NK-92 (cell line): ENCODE results near the gene CFAP91.

Experiments
- DNase-seq: peaks from one replicate; lab custom pipeline; 2025; ENCODE audit not compliant: unreplicated experiment; lab: John Stamatoyannopoulos, UW

CFAP91 gene

DNA sequence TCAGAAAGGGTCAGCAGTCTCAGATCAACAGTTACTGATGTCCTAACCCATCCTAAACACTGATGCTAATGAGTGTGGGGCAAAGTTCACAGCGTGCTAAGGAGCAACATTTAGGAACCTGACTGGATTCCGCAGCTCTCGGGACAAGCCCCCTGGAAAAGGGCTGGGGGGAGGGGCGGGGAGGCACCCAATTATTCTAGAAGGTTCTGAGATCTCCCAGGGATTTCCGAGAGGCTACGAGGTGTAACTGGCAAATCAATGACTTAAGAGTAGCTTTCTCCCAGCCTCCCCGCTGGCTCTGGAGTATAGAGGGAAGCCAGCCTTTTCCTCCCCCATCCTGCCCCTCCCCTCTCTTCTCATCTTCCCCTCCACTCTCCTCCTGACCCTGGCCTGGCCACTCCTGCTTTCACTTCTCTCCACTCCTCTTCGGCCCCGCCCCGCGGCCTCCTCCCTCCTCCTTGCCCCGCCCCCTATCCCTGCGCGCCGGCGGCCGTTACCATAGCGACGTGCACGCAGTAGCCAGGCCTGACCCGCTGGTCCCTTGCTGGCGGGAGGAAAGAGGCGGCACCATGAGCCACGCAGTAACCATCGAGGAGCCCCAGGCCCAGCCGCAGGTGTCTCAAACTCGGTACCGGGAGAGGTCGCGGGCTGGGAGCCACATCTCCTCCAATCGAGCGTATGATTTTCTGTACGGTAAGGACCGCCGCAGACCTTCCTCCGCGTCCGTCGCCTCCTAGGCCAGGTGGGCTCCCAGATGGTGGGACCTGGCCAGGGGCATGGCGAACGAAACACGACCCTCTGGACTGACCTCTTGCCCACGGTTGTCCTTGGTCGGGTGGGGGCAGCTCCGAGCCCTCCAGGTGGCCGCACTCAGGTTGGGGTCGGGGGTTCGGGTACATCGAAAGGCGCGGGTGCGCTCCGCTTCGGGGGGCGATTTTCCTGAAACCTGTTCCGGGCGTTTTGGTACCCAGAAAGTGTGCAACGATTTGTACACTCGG, at the start of gene CFAP91:
CFAP91 (plus strand) TSS at position 493 of the 998 bp plus-strand sequence; CDS start at position 570, 77 bp downstream.
- DNase-seq: peak; percentile 10

DNA sequence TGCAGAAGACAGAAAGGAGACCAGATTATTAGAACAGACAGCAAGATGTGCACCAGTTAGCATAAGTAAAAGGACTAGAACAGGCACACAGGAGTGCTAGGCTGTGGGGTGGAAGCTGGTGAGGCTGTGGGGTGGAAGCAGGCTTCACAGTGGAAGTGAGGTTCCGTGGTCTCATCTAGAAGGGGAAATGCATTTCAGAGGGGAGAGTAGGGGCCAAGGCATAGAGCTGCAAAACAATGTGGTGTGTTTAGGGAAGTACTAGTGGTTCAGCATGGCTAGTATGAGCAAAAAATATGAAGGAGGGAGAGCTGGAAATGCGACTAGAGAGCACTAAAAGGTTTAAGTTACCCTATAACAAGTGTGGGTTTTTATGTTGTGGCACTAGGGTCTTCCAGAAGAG, 48.9 kb upstream of the CFAP91 start:
- DNase-seq: no peak

DNA sequence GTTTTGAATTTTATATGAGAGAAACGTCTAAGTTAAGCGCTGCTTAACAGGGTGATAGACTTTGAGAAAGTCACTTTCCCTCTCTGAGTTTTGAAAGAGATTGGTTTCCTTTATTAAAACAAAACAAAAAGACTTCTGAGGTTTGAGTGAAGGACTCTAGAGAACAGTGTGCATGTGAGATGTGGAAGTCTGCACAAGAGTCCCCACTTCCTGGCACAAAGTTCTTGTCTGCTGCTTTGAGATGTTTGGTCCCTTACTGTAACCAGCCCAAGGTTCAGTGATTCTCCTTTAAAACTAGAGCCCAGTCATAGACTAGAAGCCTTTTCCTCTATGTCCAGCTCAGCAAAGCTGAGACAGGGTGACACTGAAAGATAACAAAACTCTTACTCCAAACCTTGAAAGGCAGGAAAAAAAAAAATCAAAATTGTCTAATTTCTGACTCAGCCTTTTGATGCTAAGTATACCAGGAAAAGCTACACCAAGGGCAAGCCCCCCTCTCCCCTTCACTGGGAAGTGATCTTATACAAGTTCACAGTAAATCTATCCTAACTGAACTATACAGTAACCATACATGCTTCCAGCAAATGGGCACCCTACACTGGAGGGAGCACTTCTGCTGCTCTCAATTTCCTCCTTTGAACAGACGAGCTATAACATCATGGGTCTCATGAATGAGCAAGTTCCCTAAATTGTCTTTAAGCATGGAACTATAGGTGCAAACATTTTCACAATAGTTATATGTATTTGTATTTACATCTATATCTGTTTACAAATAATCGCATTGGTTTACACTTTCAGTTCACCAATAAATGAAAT, 44.7 kb upstream of the CFAP91 start:
- no peak for DNase-seq

DNA sequence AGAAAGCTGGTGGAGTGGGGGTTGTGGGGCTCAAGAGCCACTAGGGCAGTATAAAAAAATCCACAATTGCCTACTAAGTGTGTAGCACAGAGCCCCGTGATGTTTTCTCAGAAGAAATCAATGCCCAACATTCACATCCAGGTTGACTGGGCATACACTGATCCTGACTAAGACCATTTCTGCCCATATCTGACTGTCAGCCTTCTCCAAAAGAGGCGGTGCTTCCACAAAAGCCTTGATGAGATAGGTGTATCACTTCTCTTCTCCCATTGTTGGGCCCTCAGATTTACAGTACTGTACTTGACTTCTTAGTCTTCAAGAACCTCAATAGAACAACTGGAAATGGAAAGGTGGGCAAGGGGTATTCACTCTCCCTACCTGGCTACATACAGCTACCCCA, 43.8 kb upstream of the CFAP91 start:
- DNase-seq: no peak

DNA sequence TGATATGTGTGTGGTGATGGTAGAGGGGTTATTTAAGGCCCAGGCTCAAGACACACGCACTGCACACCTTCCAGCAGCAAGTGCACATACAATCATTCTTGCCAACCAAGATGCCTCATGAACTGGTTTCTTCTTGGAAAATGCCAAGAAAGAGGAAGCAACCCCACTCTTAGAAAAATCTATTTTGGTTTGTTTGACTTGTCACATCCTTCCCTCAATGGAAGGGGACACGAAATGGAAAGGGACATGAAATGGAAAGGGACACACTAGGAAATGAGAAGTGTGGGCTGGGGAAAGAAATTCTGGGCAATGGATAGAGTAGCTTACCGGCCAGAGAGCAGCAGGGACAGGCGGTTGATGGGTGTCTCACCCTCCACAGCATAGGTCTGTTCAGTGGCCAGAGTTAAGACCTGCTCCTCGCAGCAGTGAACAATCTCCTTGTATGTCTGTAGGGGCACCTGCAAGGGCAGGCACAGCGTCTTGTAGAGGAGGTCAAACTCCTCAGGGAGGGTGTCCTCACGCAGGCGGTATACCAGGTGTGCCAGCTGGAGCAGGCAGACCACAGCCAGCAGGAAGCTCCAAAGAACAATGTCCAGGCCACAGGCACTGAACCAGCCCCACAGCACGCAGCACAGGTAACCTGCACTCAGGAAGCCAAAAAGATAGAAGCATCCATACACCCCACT, 43.1 kb upstream of the CFAP91 start:
- no peak for DNase-seq

DNA sequence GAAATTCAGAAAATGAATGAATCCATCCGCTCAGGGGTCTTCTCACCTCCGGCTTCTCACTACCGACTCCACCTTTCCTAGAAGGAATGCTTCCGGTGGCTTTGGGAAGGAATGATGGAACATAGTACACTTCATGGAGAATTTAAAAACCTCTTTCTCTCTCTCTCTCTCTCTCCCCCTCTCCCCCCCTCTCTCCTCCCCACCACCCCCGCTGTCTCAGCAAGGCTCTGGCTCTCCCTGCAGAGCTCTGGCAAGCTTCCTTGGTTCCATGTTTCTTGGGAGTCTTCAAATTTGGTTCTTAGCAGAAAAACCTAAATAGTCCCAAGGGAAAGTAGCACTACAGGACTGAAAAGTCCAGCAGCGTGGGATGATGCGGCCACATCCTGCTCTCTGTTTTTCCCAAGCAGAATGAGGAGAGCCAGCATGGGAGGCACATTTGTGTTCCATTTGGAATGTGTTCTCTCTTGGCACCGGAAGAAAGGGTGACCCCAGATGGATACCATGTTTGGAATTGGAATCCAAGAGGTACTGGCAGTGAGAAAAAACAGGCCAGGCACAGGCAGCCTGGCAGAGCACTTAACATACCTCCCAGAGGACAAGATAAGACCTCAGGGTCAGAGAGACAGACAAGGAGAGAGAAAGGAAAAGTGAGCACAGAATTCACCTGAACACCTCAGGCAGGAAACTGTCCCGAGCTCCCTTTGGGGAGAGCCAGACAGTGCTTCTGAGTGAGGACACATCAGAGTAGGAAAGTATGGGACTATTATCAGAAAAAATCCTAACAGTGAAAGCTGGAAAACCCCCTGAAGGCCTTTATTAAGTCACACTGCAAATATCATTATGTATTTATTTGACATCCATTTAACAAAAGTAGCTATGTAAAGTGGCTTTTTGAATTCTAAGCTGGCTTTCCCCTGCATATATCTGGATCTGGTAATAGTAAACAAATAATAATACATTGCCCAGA, 42.1 kb upstream of the CFAP91 start, which contains the start of gene POPDC2:
POPDC2 (minus strand) TSS at position 116 of the 967 bp plus-strand sequence. CDS start 166 bp downstream, outside the sequence.
- no peak for DNase-seq

DNA sequence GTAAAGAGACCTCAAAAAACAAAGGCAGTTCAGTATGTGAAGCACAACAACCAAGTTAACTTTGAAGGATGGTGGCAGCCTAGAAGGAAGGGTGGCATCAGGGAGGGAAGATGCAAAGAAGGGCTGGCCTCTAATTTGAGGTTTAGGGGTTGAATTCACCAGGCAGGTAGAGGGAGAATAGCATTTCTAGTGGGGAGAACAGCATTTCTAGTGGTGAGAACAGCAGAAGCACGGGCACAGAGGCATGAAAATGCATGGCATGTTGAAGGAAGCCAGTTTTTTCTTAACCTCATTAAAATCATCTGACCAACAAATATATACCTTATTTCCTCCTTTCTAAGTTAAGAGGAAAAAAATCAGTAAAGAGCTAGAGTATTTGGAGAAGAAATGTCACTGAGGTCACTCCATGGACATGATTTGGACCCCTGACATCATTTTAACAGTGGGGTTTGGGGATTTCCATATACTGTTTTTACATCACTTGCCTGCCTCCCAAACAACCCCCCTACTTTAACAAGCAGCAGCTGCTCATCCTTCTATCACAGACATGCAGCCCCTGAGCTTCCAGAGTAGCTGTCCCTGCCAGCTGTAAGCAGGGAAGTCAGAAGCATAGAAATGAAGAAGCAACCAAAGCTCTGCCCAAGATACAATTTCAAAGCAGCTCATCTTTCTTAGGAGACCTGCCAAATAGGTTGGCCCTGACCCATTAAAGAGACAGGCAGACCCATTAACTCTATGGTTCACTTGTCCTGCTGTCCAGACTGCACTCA, 40.0 kb upstream of the CFAP91 start:
- no peak for DNase-seq

DNA sequence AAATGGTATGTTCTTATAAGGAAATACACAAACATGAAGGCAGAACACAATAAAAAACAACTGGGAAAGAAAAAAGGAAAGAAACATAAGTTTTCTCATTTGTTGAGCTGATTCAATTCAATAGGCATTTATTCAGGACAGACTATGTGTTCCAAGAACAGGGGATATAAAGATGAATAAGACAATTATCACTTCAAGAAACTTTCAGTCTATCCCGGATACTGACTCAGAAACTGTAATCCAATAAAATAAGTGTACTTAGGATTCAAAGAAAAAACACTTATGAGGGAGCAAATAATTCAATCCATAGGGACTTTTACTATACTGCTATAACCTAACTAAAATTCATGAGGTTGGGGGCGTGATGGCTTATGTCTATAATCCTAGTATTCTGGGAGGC, 38.9 kb upstream of the CFAP91 start:
- no peak for DNase-seq

DNA sequence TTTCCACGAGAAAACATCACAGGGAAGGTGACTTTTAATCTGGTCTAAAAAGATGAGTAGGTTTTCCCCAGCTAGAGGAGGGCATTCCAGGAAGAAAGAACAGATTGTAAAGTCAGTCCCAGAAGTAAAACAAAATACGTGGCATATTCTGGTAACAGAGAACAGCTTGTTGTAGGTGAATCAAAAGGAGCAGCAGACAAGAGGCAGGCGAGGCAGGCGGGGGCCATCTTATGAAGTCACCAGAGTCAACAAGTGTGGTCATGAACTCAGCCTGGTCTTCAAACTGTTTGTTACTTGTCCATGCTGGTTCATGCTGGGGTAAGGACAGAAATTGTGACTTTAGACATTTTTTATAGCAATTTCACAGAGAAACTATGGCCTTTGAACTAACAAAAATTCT, 38.5 kb upstream of the CFAP91 start:
- DNase-seq: no peak

DNA sequence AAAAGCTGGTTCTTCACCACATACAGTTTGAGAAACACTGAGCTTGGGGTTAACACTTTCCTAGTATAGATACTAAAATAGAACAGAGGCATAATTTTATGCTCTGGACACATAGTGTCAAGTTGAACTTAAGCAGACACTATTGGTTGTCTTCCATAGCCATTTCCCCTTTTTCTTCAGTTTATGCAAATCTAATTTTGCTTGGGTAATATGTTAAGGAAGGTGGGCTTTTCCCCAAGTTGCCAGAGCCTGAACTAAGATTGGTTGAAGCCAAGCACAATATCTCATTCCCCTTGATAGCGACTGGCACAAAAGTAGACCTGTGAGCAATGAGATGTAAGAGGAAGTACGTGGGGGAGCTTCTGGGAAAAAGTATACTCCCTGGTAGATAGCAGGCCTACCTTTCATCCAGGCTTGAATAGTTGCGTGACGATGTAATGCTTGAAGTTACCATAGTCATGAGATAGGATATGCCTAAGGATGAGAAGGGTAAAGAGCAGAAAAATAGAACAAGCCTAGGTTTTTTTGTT, 37.9 kb upstream of the CFAP91 start:
- DNase-seq: no peak

DNA sequence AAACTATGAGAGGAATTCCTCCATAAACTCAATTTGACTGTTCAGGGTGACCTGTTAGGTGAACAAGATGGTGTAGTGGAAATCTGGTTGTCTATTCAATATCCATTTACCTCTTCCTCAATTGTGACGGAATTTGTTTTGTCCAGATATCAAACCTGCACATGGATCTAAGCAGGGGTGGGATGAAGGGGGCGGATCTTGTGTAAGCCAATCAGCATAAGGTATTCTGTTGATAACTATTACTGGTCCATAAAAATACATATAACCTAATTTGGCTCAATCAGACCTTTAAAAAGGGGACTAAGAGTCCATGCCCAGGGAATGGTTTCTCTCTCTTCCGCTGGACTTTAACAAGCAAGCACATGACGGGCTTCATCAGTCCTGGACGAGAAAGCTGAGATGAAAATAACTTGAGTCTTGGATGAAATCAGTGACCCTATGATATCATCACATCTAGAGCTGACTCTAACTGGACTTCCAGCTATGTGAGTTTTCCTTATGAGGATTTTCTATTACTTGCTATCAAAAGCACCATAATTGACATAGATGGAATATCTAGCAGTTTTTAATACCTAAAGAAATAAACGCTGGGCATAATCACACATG, 36.8 kb upstream of the CFAP91 start:
- no peak for DNase-seq

DNA sequence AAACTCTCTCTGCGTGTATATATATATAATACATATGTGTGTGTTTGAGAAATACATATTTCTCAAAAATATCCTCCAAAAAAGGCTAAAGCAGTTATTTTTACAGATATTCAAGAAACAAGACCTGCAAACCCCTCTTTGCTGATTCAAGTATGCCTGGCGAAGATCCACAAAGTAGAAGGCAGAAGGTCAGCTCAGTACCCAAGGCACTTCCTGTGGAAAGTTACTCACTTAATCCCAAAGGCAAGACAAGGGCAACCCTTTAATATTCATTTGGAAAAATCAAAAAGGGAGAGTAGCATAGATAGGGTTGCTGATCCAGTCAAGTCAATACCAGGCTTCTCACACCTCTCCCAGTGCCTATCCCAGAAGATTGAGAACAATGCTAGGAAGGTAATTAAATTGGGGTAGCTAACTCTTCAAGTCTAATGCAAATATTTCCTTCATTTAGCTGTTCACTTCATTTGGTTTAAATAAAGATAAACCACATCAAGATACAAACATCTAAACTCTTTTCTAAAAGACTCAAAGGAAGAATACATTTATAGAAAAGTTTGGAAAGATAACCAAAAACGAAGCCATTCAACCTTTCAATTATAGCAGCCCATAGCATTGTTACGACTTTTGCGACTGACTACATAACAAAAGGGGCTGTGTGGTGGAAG, 32.8 kb upstream of the CFAP91 start:
- DNase-seq: no peak

DNA sequence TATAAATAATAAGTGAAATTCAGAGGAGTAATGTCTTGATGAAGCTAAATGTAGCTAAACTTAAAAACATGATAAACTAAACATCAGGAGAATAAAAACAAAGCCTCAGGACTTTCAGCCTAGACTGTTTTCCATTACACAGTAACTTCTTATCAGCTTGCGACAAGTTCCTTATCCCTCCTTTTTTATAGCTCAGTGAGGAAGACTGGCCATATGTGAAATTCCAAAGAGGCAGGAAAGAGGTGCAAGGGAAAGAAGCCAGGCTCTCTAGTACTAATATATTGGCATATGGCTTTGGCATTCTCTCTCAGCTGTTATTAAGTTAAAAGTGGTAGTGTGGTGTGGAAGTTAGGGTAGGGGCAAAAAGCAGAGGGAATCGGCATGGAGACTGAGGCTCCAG, 30.0 kb upstream of the CFAP91 start:
- DNase-seq: no peak

DNA sequence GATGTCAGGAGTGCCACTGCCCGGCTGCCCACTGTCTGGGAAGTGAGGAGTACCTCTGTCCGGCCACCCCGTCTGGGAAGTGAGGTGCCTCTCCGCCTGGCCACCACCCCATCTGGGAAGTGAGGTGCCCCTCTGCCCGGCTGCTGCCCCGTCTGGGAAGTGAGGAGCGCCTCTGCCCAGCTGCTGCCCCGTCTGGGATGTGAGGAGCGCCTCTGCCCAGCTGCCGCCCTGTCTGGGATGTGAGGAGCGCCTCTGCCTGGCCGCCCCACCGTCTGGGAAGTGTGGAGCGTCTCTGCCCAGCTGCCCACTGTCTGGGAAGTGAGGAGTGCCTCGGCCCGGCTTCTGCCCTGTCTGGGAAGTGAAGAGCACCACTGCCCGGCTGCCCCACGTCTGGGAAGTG, 28.9 kb upstream of the CFAP91 start:
- DNase-seq: no peak

DNA sequence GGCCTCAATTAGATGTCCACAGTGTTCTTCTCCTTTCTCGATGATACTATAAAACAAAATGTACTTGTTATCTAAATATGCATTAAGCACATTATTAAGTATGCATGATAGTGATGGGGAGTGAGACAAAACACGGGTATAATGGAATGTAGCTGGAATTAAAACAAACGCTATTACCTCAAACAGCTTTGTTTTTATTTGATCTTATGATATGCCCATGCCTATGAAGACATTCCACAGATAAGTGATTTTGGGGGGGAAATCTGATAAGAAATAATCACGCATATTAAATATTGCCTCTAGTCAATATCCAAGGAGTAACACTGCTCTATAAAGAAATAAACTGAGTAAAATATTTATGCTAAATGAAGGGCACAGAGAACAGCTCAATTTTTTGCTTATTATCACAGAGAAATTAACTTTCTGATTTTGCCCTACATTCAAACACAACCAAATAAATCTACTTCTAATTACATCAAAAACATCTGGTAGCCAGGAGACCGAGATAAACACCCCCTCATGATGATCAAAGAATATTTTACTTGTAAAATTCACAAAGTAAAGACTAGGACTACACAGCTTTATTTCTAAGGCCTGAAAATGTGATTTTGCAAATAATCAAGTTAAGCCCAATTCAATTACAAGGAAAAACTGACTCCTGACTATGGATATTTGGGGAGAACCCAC, 27.5 kb upstream of the CFAP91 start:
- no peak for DNase-seq

DNA sequence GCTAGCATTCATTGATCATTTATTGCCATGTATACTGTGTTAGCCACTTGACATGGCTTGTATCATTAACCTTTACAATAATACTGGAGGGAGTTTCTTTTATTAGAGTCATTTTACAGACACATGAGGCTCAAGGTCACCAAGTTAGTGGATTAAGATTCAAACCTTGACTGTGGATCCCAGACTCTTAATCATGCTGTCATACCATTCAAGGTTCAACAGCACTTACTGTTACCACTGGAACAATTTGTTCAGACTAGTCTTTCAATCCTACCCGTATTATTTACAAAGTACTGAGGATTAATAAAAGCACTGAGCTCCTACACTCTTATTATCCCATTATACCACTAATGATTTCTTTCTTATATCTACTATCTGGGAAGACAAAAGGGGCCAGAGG, 26.8 kb upstream of the CFAP91 start:
- DNase-seq: no peak
